ENCODE results near the gene ZBTB32.

ZBTB32 gene

GRCh38 chr19:35727053-35727955 lies 22.9 kb downstream of the ZBTB32 start:
- no peak overlapping the region for H3K4me3 ChIP-seq (ENCODE audit: low read length)
- TF ChIP-seq CTCF (conservative IDR thresholded peaks at IDR 0.05; ENCODE audit: low read length), result no peak
- DNase-seq (ENCODE audit: low read depth), result no peak

GRCh38 chr19:35727956-35728706 lies 23.8 kb downstream of the ZBTB32 start:
- no peak overlapping the region for H3K4me3 ChIP-seq (ENCODE audit: low read length)
- no peak for TF ChIP-seq CTCF (conservative IDR thresholded peaks at IDR 0.05; ENCODE audit: low read length)
- DNase-seq (ENCODE audit: low read depth), result no peak

GRCh38 chr19:35729021-35729420 lies 24.7 kb downstream of the ZBTB32 start:
- no peak overlapping the region for H3K4me3 ChIP-seq (ENCODE audit: low read length)
- no peak for TF ChIP-seq CTCF (conservative IDR thresholded peaks at IDR 0.05; ENCODE audit: low read length)
- DNase-seq (ENCODE audit: low read depth), result no peak

- H3K4me3 ChIP-seq (ENCODE audit: low read length), result no peak overlapping the region
- no peak for DNase-seq (ENCODE audit: low read depth)
- TF ChIP-seq CTCF (conservative IDR thresholded peaks at IDR 0.05; ENCODE audit: low read length), result no peak
Measured at GRCh38 chr19:35729763-35730162, 25.4 kb downstream of the ZBTB32 start.

- no peak for TF ChIP-seq CTCF (conservative IDR thresholded peaks at IDR 0.05; ENCODE audit: low read length)
- H3K4me3 ChIP-seq (ENCODE audit: low read length), result no peak overlapping the region
- DNase-seq (ENCODE audit: low read depth), result no peak
Measured at GRCh38 chr19:35730326-35730725, 26.0 kb downstream of the ZBTB32 start.

- no peak overlapping the region for H3K4me3 ChIP-seq (ENCODE audit: low read length)
- no peak for TF ChIP-seq CTCF (conservative IDR thresholded peaks at IDR 0.05; ENCODE audit: low read length)
- DNase-seq (ENCODE audit: low read depth), result no peak
Measured at GRCh38 chr19:35731353-35731752, 27.0 kb downstream of the ZBTB32 start.

All from AG10803 (cell line).